A549 (cell line): ENCODE data around the gene NLRC5. TPM values are rescaled to one million over a fixed set of nuclear protein-coding genes. Genes with fewer than 3 reads are reported as not detected.

ENCODE experiments used
- ATAC-seq, 2 experiments: fragments of 200-7000 bp in 1 of 2; fragments of >200 bp in 1 of 2; cut with Nextera tagmentation in 1 of 2; cut with Tn5 transposase in 1 of 2; 3 replicates each; pipeline versions ENCODE4 v1.8.0 to v1.9.1; 2018 to 2020; ENCODE audit warnings: mild to moderate bottlenecking in 1 of 2, moderate library complexity in 1 of 2
- CTCF ChIA-PET: fragments of 300-600 bp; sonication (Branson Sonifier 250); formaldehyde crosslinking; extraction: SDS; loops from one replicate; lab custom pipeline; 2021; ENCODE audit warnings: antibody characterized with exemption, inconsistent platforms; lab: Yijun Ruan, JAX
- POLR2A ChIA-PET: fragments of 350-600 bp; formaldehyde crosslinking; extraction: SDS; loops from one replicate; lab custom pipeline; 2021; ENCODE audit warnings: antibody characterized with exemption, inconsistent platforms; lab: Yijun Ruan, JAX
- DNase-seq, 2 experiments: peaks; one replicate each; pipeline versions ENCODE4 v3.0.0 to v3.0.0-alpha.2; 2011 to 2016; ENCODE audit warnings: low read depth in 1 of 2, low spot score in 1 of 2
- FAIRE-seq: peaks from 2 replicates; lab custom pipeline; 2011; peaks lifted over from hg19 to GRCh38; lab: Jason Lieb, UNC
- H3K27ac ChIP-seq, 2 experiments: fragments of >200 bp; sonication (Bioruptor Twin); formaldehyde crosslinking; 3 replicates each; pipeline ENCODE4 v1.5.1; 2016 to 2017
- H3K4me1 ChIP-seq: fragments of >200 bp; sonication (Bioruptor Twin); formaldehyde crosslinking; 3 replicates; pipeline ENCODE4 v1.6.1; 2016
- H3K4me2 ChIP-seq: fragments of >200 bp; sonication (Bioruptor Twin); formaldehyde crosslinking; 3 replicates; pipeline ENCODE4 v1.6.1; 2016
- H3K4me3 ChIP-seq: fragments of >200 bp; sonication (Bioruptor Twin); formaldehyde crosslinking; 3 replicates; pipeline ENCODE4 v1.5.1; 2016
- H3K9me3 ChIP-seq: fragments of >200 bp; sonication (Bioruptor Twin); formaldehyde crosslinking; 3 replicates; pipeline ENCODE4 v1.6.1; 2016
- CBX2 ChIP-seq: fragments of 200-600 bp; sonication (generic); IDR thresholded peaks from 2 replicates; pipeline ENCODE4 v1.6.1; 2016; ENCODE audit warnings: low read depth, mild to moderate bottlenecking, borderline replicate concordance
- EHMT2 ChIP-seq: fragments of 200-600 bp; sonication (generic); IDR thresholded peaks from 2 replicates; pipeline ENCODE4 v1.6.1; 2016; ENCODE audit warnings: antibody characterized with exemption, low read depth, mild to moderate bottlenecking, moderate library complexity
- FOSL2 ChIP-seq, 2 experiments: fragments of 450-650 bp in 1 of 2; fragments of >200 bp in 1 of 2; sonication (Bioruptor Twin) in 1 of 2; formaldehyde crosslinking; IDR thresholded peaks; 2 replicates each; pipeline versions ENCODE4 v1.5.0 to v1.6.1; 2016 to 2020; ENCODE audit warnings: mild to moderate bottlenecking in 1 of 2, moderate library complexity in 1 of 2
- GATA3 ChIP-seq: IDR thresholded peaks from 2 replicates; pipeline ENCODE4 v1.6.1; 2012; ENCODE audit warnings: borderline replicate concordance
- KDM1A ChIP-seq: fragments of 200-600 bp; sonication (generic); IDR thresholded peaks from 2 replicates; pipeline ENCODE4 v1.6.1; 2016; ENCODE audit warnings: low read depth, mild to moderate bottlenecking
- MAFK ChIP-seq: fragments of 450-650 bp; IDR thresholded peaks from 2 replicates; pipeline ENCODE4 v1.6.1; 2014; ENCODE audit not compliant: partially characterized antibody
- NPAS2 ChIP-seq: fragments of 250-450 bp; sonication (Bioruptor Pico); IDR thresholded peaks from 2 replicates; pipeline ENCODE4 v1.8.0; 2022; ENCODE audit warnings: mild to moderate bottlenecking, moderate library complexity, borderline replicate concordance
- RAD21 ChIP-seq, 2 experiments: fragments of >200 bp in 1 of 2; sonication (Bioruptor Twin) in 1 of 2; formaldehyde crosslinking in 1 of 2; IDR thresholded peaks in 1 of 2; conservative IDR thresholded peaks in 1 of 2; 2 replicates in 1 of 2; 3 replicates in 1 of 2; pipeline ENCODE4 v1.6.1; 2012 to 2018; ENCODE audit warnings: inconsistent platforms in 1 of 2
- SMC3 ChIP-seq: fragments of >200 bp; sonication (Bioruptor Twin); formaldehyde crosslinking; IDR thresholded peaks from 3 replicates; pipeline ENCODE4 v1.6.1; 2018; ENCODE audit warnings: inconsistent platforms
- SREBF2 ChIP-seq: fragments of 450-650 bp; IDR thresholded peaks from 2 replicates; pipeline ENCODE4 v1.6.1; 2014; ENCODE audit warnings: mild to moderate bottlenecking, moderate library complexity
- ZC3H11A ChIP-seq: fragments of 450-650 bp; IDR thresholded peaks from 2 replicates; pipeline ENCODE4 v1.6.1; 2014; ENCODE audit warnings: antibody characterized with exemption, mild to moderate bottlenecking
- WGBS: methylation state at CpG from one replicate; pipeline ENCODE4 v1.1.6; 2017; ENCODE audit errors: missing lambda C conversion rate; 5-methylcytosine and 5-hydroxymethylcytosine counted together
- polyA plus RNA-seq, 4 experiments: library from polyadenylated mRNA; depleted of rRNA in 3 of 4; stranded (reverse); fragments of >200 nt; fragmentation: RNase III in 1 of 4; extraction: RNeasy Plus Mini Kit Qiagen cat#74134 plus additional on column Dnase treatment in 1 of 4; gene quantifications; 2 replicates in 3 of 4; 3 replicates in 1 of 4; pipeline ENCODE4 v1.2.3, GENCODE V29; 2011 to 2017
- TF ChIP-seq, protein P1 (sequence below): fragments of >200 bp; sonication (Bioruptor Twin); formaldehyde crosslinking; IDR thresholded peaks from 3 replicates; pipeline ENCODE4 v1.5.1; 2016
- TF ChIP-seq, protein P2 (sequence below): fragments of >200 bp; sonication (Bioruptor Twin); formaldehyde crosslinking; IDR thresholded peaks from 3 replicates; pipeline ENCODE4 v1.6.1; 2016
- TF ChIP-seq, protein P3 (sequence below): IDR thresholded peaks from 2 replicates; pipeline ENCODE4 v1.6.1; 2012

NLRC5 gene
- polyA plus RNA-seq, 2 of the 4 experiments (the other 2 are of a cell fraction), result 2.5 to 3.6 TPM

DNA sequence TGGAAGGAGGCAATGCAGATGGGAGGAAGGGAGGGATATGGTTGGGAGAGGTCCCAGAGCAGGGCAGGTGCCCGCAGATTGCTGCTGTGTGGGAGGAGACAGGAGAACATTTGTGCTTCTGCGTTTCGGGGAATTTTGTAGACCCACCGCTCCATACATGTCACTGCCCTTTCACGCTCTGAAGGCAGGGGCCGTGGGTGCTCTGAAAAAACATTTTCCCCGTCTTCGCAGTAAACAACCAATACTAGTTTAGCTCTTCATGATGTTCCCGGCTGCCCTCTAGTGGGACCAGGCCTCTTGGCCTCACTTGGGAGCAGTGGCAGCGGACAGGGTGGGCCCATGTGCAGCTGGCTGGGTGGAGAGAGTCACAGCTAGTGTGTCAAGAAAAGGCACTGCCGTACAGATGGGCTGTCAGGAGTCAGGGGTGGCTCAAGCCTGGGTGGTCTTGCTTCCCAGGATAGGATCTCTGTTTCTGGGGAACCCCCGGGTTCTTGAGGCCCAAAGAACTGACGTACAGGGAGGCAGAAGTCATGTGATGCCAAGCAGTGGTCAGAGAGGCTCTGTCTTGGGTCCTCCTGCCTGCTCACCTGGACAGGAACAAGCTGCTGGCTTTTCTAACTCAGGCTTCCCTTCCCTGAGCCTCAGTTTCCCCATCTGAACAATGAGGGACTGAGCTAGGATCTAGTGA lies 56.5 kb downstream of the NLRC5 start:
- no peaks in the 10 kb centered on the region for H3K4me1 ChIP-seq
- FAIRE-seq, result no peak
- peaks cover 5% of the 10 kb centered on the region; the same call in 1 of the 3 replicates for H3K9me3 ChIP-seq
- CTCF ChIA-PET, result interaction anchor here (0.8 to 1.9 kb wide), 13 partner anchors 10 to 253 kb away, joined by 3 to 8 read pairs (median 4); no protein-coding TSS in a partner anchor
- peak; percentile 71 to 92; a peak in 5 of 6 replicates for ATAC-seq
- peak; percentile 48 to 56 for DNase-seq
- H3K4me2 ChIP-seq, result no peak overlapping the region
- H3K27ac ChIP-seq, result no peak overlapping the region
- WGBS, result 63% methylated on average over 13 of the region's 13 CpGs
- peak; percentile 38 to 54; a peak in 4 of 5 replicates for TF ChIP-seq RAD21 (conservative IDR thresholded peaks at IDR 0.05 in 1 of 2, IDR thresholded peaks at IDR 0.05 in 1 of 2)
- peak; percentile 37; the same call in 2 of the 3 replicates for TF ChIP-seq SMC3
- TF ChIP-seq KDM1A, result no peak
- TF ChIP-seq, protein P1, sequence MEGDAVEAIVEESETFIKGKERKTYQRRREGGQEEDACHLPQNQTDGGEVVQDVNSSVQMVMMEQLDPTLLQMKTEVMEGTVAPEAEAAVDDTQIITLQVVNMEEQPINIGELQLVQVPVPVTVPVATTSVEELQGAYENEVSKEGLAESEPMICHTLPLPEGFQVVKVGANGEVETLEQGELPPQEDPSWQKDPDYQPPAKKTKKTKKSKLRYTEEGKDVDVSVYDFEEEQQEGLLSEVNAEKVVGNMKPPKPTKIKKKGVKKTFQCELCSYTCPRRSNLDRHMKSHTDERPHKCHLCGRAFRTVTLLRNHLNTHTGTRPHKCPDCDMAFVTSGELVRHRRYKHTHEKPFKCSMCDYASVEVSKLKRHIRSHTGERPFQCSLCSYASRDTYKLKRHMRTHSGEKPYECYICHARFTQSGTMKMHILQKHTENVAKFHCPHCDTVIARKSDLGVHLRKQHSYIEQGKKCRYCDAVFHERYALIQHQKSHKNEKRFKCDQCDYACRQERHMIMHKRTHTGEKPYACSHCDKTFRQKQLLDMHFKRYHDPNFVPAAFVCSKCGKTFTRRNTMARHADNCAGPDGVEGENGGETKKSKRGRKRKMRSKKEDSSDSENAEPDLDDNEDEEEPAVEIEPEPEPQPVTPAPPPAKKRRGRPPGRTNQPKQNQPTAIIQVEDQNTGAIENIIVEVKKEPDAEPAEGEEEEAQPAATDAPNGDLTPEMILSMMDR, result peak; percentile 34; the same call in 2 of the 3 replicates
- TF ChIP-seq, protein P2, sequence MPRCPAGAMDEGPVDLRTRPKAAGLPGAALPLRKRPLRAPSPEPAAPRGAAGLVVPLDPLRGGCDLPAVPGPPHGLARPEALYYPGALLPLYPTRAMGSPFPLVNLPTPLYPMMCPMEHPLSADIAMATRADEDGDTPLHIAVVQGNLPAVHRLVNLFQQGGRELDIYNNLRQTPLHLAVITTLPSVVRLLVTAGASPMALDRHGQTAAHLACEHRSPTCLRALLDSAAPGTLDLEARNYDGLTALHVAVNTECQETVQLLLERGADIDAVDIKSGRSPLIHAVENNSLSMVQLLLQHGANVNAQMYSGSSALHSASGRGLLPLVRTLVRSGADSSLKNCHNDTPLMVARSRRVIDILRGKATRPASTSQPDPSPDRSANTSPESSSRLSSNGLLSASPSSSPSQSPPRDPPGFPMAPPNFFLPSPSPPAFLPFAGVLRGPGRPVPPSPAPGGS, result no peak
- POLR2A ChIA-PET, result interaction anchor here (0.6 to 1.4 kb wide), 3 partner anchors 62 to 114 kb away, joined by 3 to 4 read pairs (median 4); partner anchors contain the start of gene HERPUD1
- H3K4me3 ChIP-seq, result no peak overlapping the region

DNA sequence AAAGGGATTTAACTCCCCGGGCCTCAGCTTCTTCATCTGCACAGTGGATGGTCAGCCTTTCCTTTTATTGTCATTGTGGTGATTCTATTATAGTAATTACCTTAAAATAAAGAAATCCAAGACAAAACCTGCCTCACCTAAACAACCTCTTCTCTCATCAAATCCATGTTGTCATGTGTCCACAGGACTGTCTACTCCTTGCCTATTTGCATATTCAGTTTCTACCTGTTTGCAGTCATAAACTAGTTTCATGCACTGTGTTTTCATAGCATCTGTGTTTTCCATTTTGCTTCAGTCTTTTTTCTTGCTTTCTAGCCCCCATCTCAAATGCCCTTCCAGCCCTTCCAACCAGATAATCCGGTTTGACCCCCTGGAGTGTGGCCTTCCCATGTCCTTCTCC lies 58.7 kb downstream of the NLRC5 start:
- TF ChIP-seq, protein P3, sequence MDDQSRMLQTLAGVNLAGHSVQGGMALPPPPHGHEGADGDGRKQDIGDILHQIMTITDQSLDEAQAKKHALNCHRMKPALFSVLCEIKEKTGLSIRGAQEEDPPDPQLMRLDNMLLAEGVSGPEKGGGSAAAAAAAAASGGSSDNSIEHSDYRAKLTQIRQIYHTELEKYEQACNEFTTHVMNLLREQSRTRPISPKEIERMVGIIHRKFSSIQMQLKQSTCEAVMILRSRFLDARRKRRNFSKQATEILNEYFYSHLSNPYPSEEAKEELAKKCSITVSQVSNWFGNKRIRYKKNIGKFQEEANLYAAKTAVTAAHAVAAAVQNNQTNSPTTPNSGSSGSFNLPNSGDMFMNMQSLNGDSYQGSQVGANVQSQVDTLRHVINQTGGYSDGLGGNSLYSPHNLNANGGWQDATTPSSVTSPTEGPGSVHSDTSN, result no peak
- TF ChIP-seq SREBF2 (no peak), CBX2 (no peak)
- ATAC-seq (no peak), FAIRE-seq (no peak), DNase-seq (no peak)
- 42% methylated on average over 2 of the region's 2 CpGs for WGBS
- no peaks in the 10 kb centered on the region for H3K9me3 ChIP-seq
- ChIA-PET CTCF (no interaction called here), POLR2A (no interaction called here)
- H3K4me1 ChIP-seq, result no peaks in the 10 kb centered on the region
- no peak overlapping the region for H3K4me2 ChIP-seq
- no peak overlapping the region for H3K27ac ChIP-seq
- no peak overlapping the region for H3K4me3 ChIP-seq

DNA sequence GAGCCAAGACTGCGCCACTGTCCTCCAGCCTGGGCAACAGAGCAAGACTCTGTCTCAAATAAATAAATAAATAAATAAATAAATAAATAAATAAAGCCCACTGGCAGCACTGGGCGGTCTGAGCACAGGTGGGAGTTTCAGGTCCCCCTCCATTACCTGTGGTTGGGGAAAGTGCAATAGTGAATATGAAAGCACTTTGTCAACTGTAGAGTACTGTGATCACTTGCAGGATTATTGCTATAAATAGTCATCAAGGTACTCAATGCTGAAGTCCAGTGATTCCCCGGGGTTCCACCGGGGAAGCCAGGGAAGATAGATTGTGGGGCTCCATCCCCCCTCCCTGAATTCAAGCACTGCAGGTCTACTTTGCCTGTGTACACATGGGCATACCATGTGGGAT lies 60.3 kb downstream of the NLRC5 start:
- Histone ChIP-seq H3K4me3 (no peak overlapping the region), H3K4me1 (no peaks in the 10 kb centered on the region), H3K27ac (no peak overlapping the region), H3K4me2 (no peak overlapping the region), H3K9me3 (no peaks in the 10 kb centered on the region)
- WGBS, result 66% methylated on average over 4 of the region's 4 CpGs
- DNase-seq (no peak), FAIRE-seq (no peak), ATAC-seq (no peak)
- no peak for TF ChIP-seq FOSL2 (IDR thresholded peaks at IDR 0.05)
- TF ChIP-seq FOSL2 (CRISPR knock-in tag; IDR thresholded peaks at IDR 0.05), result no peak
- TF ChIP-seq NPAS2 (CRISPR knock-in tag), result no peak
- no peak for TF ChIP-seq MAFK
- TF ChIP-seq EHMT2, result no peak
- TF ChIP-seq SMC3, result no peak
- TF ChIP-seq GATA3, result no peak
- peak; percentile 12; the same call in 1 of the 2 replicates for TF ChIP-seq ZC3H11A
- ChIA-PET POLR2A (no interaction called here), CTCF (interaction anchor here (1.3 kb wide), 1 partner anchor 47 kb away, joined by 4 read pairs; no protein-coding TSS in a partner anchor)
